Measurements from ENCODE around the gene MB.
"Not testable (repeated sequence)": the region's sequence is repeated elsewhere in the genome, so short reads cannot be mapped to it uniquely, and the experiment has no call there.

The MB gene

DNA sequence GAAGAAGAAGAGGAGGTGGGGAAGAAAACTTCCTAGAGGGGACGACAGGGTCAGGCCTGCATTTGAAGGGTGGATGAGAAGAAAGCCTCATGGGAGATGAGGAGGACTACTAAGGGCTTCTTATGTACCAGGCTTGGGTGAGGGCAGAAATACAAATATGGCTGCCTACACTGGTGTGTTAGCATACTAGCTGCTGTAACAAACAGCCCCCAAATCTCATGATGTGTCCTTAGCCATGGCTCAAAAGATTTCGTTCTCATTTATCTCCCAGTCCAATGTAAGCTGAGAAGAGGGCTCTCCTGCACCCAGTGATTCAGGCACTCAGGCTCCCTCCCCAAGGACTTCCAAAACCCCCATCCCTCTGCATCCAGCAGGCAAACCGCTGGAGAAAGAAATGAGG lies 11.6 kb upstream of the MB start:
- no peaks in the 10 kb centered on the region for H3K9me3 ChIP-seq (ENCODE audit: control insufficient read depth, low read length)
- H3K27ac ChIP-seq (ENCODE audit: insufficient read depth, low read depth, low read length, poor library complexity, severe bottlenecking) = no peak overlapping the region
- H3K4me3 ChIP-seq (ENCODE audit: insufficient read depth, low read depth, low read length) = no peak overlapping the region
- H3K36me3 ChIP-seq (ENCODE audit: control insufficient read depth, insufficient read depth, low read length) = no peaks in the 10 kb centered on the region
- H3K4me1 ChIP-seq (ENCODE audit: control insufficient read depth, insufficient read depth, low read length) = no peaks in the 10 kb centered on the region
- 81 to 85% methylated on average over 3 of the region's 3 CpGs for WGBS, 2 experiments
- H3K27me3 ChIP-seq (ENCODE audit: control insufficient read depth, insufficient read depth, low read length, poor library complexity, severe bottlenecking) = no peaks in the 10 kb centered on the region

DNA sequence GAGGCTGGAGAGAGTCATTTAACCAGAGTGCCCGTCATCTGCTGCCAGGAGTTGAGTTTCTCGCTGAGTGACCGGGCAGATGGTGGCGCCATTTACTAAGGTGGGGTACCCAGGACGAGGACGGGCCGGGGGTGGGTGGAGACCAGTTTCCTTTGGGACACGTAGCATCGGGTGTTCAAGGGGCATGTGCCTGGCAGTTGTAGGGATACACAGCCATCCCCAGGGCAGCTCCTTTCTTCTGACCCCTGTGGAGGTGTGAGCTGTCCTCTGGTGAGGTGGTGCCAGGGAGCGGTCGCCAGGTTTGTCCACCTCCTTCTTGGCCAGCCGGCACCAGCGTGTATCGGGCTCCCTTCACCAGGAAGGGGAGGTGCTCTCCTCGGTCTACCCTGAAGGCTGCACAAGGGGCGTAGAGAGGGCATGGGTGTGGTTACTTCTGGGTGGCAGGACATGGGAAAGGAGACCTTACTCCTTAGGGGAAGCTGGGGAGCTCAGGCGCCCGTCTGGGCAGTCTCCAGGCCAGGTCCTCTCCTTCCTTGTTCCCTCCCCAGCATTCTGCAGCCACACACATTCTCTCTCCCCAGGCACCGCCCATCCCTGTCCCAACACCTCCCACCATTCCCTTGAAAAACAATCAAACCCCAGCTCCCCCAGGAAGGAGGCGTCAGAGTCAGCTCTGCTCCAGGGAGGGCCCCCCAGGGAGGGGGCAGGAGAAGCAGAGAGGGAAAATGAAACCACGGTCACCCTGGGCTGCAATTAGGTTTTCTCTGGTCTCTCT lies 10.3 kb upstream of the MB start:
- Histone ChIP-seq H3K27me3 (ENCODE audit: control insufficient read depth, insufficient read depth, low read length, poor library complexity, severe bottlenecking) (no peaks in the 10 kb centered on the region), H3K9me3 (ENCODE audit: control insufficient read depth, low read length) (no peaks in the 10 kb centered on the region), H3K27ac (ENCODE audit: insufficient read depth, low read depth, low read length, poor library complexity, severe bottlenecking) (no peak overlapping the region), H3K4me1 (ENCODE audit: control insufficient read depth, insufficient read depth, low read length) (peaks cover 5% of the 10 kb centered on the region), H3K4me3 (ENCODE audit: insufficient read depth, low read depth, low read length) (peak overlapping the region; percentile 41), H3K36me3 (ENCODE audit: control insufficient read depth, insufficient read depth, low read length) (no peaks in the 10 kb centered on the region)
- 7 to 8% methylated on average over 21 of the region's 21 CpGs for WGBS, 2 experiments

- H3K4me1 ChIP-seq (ENCODE audit: control insufficient read depth, insufficient read depth, low read length) = peaks cover 17% of the 10 kb centered on the region
- H3K27ac ChIP-seq (ENCODE audit: insufficient read depth, low read depth, low read length, poor library complexity, severe bottlenecking) = no peak overlapping the region
- no peaks in the 10 kb centered on the region for H3K36me3 ChIP-seq (ENCODE audit: control insufficient read depth, insufficient read depth, low read length)
- H3K9me3 ChIP-seq (ENCODE audit: control insufficient read depth, low read length) = no peaks in the 10 kb centered on the region
- no peaks in the 10 kb centered on the region for H3K27me3 ChIP-seq (ENCODE audit: control insufficient read depth, insufficient read depth, low read length, poor library complexity, severe bottlenecking)
- no peak overlapping the region for H3K4me3 ChIP-seq (ENCODE audit: insufficient read depth, low read depth, low read length)
- WGBS, 2 experiments = 81 to 83% methylated on average over 8 to 10 of the region's 10 CpGs
Measured at GRCh38 chr22:35625763-35626432, 8.8 kb upstream of the MB start.

GRCh38 chr22:35624547-35624946 lies 7.4 kb upstream of the MB start:
- Histone ChIP-seq H3K4me1 (ENCODE audit: control insufficient read depth, insufficient read depth, low read length) (peaks cover 20% of the 10 kb centered on the region), H3K9me3 (ENCODE audit: control insufficient read depth, low read length) (no peaks in the 10 kb centered on the region), H3K4me3 (ENCODE audit: insufficient read depth, low read depth, low read length) (no peak overlapping the region), H3K36me3 (ENCODE audit: control insufficient read depth, insufficient read depth, low read length) (no peaks in the 10 kb centered on the region), H3K27ac (ENCODE audit: insufficient read depth, low read depth, low read length, poor library complexity, severe bottlenecking) (no peak overlapping the region), H3K27me3 (ENCODE audit: control insufficient read depth, insufficient read depth, low read length, poor library complexity, severe bottlenecking) (no peaks in the 10 kb centered on the region)
- WGBS, 2 experiments = 88 to 91% methylated on average over 6 of the region's 6 CpGs

- H3K4me3 ChIP-seq (ENCODE audit: insufficient read depth, low read depth, low read length); H3K27me3 ChIP-seq (ENCODE audit: control insufficient read depth, insufficient read depth, low read length, poor library complexity, severe bottlenecking); H3K27ac ChIP-seq (ENCODE audit: insufficient read depth, low read depth, low read length, poor library complexity, severe bottlenecking); H3K9me3 ChIP-seq (ENCODE audit: control insufficient read depth, low read length); H3K36me3 ChIP-seq (ENCODE audit: control insufficient read depth, insufficient read depth, low read length): not testable (repeated sequence)
- WGBS, 2 experiments = 91 to 96% methylated on average over 5 of the region's 5 CpGs
- peaks cover 20% of the 10 kb centered on the region for H3K4me1 ChIP-seq (ENCODE audit: control insufficient read depth, insufficient read depth, low read length)
Measured at GRCh38 chr22:35623885-35624284, 6.8 kb upstream of the MB start.

DNA sequence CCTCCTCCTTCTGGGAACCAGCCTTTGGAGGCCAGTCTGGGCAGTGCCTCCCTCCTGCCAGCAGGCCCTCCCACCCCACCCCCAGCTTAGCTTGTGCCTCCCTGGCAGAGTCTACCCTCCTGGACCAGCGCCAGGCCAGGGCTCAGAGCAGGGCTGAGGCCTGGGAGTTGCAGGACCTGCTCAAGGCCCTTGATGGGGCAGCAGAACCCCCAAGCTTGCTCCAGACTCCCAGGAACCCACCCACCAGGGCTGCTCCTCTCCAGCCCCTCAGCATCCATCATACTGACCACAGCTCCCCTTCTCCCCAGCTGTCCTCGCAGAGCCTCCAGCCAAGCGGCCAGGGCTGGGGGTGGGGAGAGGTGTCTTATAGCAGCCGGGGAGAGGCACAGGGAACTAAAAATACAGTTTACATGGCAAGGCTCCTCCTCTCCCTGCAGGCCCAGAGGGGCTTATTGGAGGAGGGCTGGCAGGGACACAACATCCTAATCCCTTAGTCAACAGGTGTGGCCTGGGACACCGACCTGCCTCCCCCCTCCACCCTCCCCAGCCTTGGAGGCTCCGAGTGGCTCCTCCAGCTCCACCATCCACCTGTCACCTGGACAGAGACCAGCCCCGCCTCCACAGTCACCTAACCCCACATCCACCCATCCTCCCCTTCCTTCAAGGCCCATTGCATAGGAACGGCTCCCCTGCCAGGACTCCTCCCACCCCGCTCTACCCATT lies 5.2 kb upstream of the MB start:
- H3K27ac ChIP-seq (ENCODE audit: insufficient read depth, low read depth, low read length, poor library complexity, severe bottlenecking) = no peak overlapping the region
- H3K9me3 ChIP-seq (ENCODE audit: control insufficient read depth, low read length) = no peaks in the 10 kb centered on the region
- H3K36me3 ChIP-seq (ENCODE audit: control insufficient read depth, insufficient read depth, low read length) = no peaks in the 10 kb centered on the region
- H3K4me3 ChIP-seq (ENCODE audit: insufficient read depth, low read depth, low read length) = no peak overlapping the region
- H3K4me1 ChIP-seq (ENCODE audit: control insufficient read depth, insufficient read depth, low read length) = peaks cover 20% of the 10 kb centered on the region
- no peaks in the 10 kb centered on the region for H3K27me3 ChIP-seq (ENCODE audit: control insufficient read depth, insufficient read depth, low read length, poor library complexity, severe bottlenecking)
- 50 to 64% methylated on average over 7 to 9 of the region's 9 CpGs for WGBS, 2 experiments

DNA sequence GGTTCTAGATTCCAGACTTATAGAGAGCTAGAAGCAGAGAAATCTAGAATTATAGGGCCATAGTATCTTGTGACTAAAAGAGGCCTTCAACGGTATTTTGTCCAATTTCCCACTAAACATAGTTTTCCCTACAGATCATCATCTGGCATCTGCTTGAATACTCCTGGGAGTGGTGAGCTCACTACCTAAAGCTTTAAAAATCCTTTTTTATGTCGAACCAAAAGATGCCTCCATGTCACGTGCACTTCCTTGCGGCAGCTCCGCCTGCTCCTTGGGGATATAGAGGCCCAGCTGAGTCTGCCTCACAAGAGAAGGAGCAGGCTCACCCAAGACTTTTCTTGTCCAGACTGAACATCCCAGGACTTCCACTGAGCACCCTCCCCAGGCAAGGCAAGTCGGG lies 4.3 kb upstream of the MB start:
- H3K27ac ChIP-seq (ENCODE audit: insufficient read depth, low read depth, low read length, poor library complexity, severe bottlenecking) = no peak overlapping the region
- H3K9me3 ChIP-seq (ENCODE audit: control insufficient read depth, low read length) = no peaks in the 10 kb centered on the region
- H3K4me3 ChIP-seq (ENCODE audit: insufficient read depth, low read depth, low read length) = no peak overlapping the region
- H3K36me3 ChIP-seq (ENCODE audit: control insufficient read depth, insufficient read depth, low read length) = no peaks in the 10 kb centered on the region
- H3K27me3 ChIP-seq (ENCODE audit: control insufficient read depth, insufficient read depth, low read length, poor library complexity, severe bottlenecking) = no peaks in the 10 kb centered on the region
- H3K4me1 ChIP-seq (ENCODE audit: control insufficient read depth, insufficient read depth, low read length) = peaks cover 20% of the 10 kb centered on the region
- 93 to 95% methylated on average over 6 of the region's 6 CpGs for WGBS, 2 experiments

GRCh38 chr22:35620624-35621251 lies 3.6 kb upstream of the MB start:
- Histone ChIP-seq H3K27me3 (ENCODE audit: control insufficient read depth, insufficient read depth, low read length, poor library complexity, severe bottlenecking) (no peaks in the 10 kb centered on the region), H3K9me3 (ENCODE audit: control insufficient read depth, low read length) (no peaks in the 10 kb centered on the region), H3K4me3 (ENCODE audit: insufficient read depth, low read depth, low read length) (no peak overlapping the region), H3K36me3 (ENCODE audit: control insufficient read depth, insufficient read depth, low read length) (no peaks in the 10 kb centered on the region), H3K4me1 (ENCODE audit: control insufficient read depth, insufficient read depth, low read length) (peaks cover 20% of the 10 kb centered on the region), H3K27ac (ENCODE audit: insufficient read depth, low read depth, low read length, poor library complexity, severe bottlenecking) (peak overlapping the region; percentile 39)
- WGBS, 2 experiments = 91% methylated on average over 15 of the region's 15 CpGs

GRCh38 chr22:35619336-35620094 lies 2.4 kb upstream of the MB start:
- 87 to 93% methylated on average over 13 of the region's 13 CpGs for WGBS, 2 experiments
- no peaks in the 10 kb centered on the region for H3K36me3 ChIP-seq (ENCODE audit: control insufficient read depth, insufficient read depth, low read length)
- no peak overlapping the region for H3K4me3 ChIP-seq (ENCODE audit: insufficient read depth, low read depth, low read length)
- peaks cover 20% of the 10 kb centered on the region for H3K4me1 ChIP-seq (ENCODE audit: control insufficient read depth, insufficient read depth, low read length)
- H3K27ac ChIP-seq (ENCODE audit: insufficient read depth, low read depth, low read length, poor library complexity, severe bottlenecking) = no peak overlapping the region
- no peaks in the 10 kb centered on the region for H3K9me3 ChIP-seq (ENCODE audit: control insufficient read depth, low read length)
- no peaks in the 10 kb centered on the region for H3K27me3 ChIP-seq (ENCODE audit: control insufficient read depth, insufficient read depth, low read length, poor library complexity, severe bottlenecking)
